Measurements from ENCODE around the gene SH3TC2.

Gene SH3TC2

DNA sequence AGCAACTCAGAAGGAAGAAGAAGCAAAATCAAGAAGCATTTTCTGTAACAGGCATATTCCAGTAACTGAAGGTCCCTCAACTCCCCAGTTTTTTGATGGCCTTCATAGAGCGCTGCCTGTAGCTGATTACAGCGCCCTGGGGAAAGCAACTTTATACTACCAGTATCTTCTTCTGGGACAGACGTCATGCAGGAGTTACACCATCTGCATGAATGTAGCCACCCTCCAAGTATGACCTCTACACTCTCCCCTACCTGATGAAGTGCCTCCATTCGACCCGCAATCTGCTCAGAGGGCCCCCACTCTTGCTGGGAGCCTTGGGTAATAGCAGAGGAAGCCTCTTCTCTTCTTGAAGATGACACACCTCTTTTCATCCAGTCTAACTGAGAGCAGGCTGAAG, 21.0 kb upstream of the SH3TC2 start:
- no peak for TF ChIP-seq TAF1 (IDR thresholded peaks at IDR 0.05; ENCODE audit: borderline replicate concordance, insufficient read depth, low read length)

DNA sequence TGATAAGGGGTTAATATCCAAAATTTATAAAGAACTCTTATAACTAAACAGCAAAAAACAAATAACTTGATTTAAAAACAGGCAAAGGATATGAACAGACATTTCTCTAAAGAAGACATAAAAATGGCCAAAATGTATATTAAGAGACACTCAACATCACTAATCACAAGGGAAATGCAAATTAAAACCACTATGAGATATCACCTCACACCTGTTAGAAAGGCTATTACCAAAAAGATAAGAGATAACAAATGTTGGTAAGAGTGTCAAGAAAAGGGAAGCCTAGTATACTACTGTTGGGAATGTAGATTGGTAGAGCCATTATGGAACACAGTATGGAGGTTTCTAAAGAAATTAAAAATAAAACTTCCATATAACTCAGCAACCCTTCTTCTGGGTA, 19.4 kb upstream of the SH3TC2 start:
- no peak for TF ChIP-seq SIN3A (IDR thresholded peaks at IDR 0.05; ENCODE audit: borderline replicate concordance, insufficient read depth, low read length)

DNA sequence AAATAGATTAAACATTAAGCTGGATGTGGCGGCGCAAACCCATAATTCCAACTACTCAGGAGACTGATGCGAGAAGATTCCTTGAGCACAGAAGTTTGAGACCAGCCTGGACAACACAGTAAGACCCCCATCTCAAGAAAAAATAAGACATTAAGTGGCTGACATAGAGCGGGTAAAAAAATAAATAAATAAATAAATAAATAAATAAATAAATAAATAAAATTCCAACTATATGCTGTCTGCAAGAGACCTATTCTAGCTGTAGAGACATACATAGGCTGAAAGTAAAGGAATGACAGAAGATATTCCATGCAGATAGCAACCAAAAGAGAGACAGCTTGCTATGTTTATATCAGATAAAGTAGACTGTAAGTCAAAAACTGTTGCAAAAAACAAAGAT, 17.4 kb upstream of the SH3TC2 start:
- no peak for TF ChIP-seq SIN3A (IDR thresholded peaks at IDR 0.05; ENCODE audit: borderline replicate concordance, insufficient read depth, low read length)
- no peak for TF ChIP-seq FOXP2 (optimal IDR thresholded peaks at IDR 0.05; ENCODE audit: borderline replicate concordance, extremely low read depth, extremely low read length, insufficient read depth)
- no peak for TF ChIP-seq POLR2AphosphoS5 (IDR thresholded peaks at IDR 0.05; ENCODE audit: low read depth, low read length)
- no peak for TF ChIP-seq TAF1 (IDR thresholded peaks at IDR 0.05; ENCODE audit: borderline replicate concordance, insufficient read depth, low read length)
- TF ChIP-seq, protein P1, sequence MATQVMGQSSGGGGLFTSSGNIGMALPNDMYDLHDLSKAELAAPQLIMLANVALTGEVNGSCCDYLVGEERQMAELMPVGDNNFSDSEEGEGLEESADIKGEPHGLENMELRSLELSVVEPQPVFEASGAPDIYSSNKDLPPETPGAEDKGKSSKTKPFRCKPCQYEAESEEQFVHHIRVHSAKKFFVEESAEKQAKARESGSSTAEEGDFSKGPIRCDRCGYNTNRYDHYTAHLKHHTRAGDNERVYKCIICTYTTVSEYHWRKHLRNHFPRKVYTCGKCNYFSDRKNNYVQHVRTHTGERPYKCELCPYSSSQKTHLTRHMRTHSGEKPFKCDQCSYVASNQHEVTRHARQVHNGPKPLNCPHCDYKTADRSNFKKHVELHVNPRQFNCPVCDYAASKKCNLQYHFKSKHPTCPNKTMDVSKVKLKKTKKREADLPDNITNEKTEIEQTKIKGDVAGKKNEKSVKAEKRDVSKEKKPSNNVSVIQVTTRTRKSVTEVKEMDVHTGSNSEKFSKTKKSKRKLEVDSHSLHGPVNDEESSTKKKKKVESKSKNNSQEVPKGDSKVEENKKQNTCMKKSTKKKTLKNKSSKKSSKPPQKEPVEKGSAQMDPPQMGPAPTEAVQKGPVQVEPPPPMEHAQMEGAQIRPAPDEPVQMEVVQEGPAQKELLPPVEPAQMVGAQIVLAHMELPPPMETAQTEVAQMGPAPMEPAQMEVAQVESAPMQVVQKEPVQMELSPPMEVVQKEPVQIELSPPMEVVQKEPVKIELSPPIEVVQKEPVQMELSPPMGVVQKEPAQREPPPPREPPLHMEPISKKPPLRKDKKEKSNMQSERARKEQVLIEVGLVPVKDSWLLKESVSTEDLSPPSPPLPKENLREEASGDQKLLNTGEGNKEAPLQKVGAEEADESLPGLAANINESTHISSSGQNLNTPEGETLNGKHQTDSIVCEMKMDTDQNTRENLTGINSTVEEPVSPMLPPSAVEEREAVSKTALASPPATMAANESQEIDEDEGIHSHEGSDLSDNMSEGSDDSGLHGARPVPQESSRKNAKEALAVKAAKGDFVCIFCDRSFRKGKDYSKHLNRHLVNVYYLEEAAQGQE (IDR thresholded peaks at IDR 0.05; ENCODE audit: insufficient read depth in 1 of 2, low read depth in 2 of 2, low read length in 2 of 2) = no peak

DNA sequence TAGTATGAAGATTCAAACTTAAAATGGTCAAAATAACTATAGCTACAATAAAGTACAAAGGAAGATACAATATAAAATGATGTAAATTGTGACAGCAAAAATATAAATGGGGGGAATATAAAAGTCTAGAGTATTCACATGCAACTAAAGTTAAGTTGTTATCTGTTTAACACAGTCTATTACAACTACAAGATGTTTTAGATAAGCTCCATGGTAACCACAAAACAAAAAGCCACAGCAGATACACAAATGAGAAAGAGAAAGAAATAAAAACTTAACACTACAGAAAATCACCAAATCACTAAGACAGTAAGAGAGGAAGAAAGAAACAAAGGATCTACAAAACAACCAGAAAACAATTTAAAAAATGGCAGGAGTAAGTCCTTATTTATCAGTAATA, 17.0 kb upstream of the SH3TC2 start:
- no peak for TF ChIP-seq TAF1 (IDR thresholded peaks at IDR 0.05; ENCODE audit: borderline replicate concordance, insufficient read depth, low read length)
- TF ChIP-seq, protein P1 (IDR thresholded peaks at IDR 0.05; ENCODE audit: insufficient read depth in 1 of 2, low read depth in 2 of 2, low read length in 2 of 2) = no peak
- no peak for TF ChIP-seq SIN3A (IDR thresholded peaks at IDR 0.05; ENCODE audit: borderline replicate concordance, insufficient read depth, low read length)
- no peak for TF ChIP-seq POLR2AphosphoS5 (IDR thresholded peaks at IDR 0.05; ENCODE audit: low read depth, low read length)
- TF ChIP-seq FOXP2 (optimal IDR thresholded peaks at IDR 0.05; ENCODE audit: borderline replicate concordance, extremely low read depth, extremely low read length, insufficient read depth) = no peak

DNA sequence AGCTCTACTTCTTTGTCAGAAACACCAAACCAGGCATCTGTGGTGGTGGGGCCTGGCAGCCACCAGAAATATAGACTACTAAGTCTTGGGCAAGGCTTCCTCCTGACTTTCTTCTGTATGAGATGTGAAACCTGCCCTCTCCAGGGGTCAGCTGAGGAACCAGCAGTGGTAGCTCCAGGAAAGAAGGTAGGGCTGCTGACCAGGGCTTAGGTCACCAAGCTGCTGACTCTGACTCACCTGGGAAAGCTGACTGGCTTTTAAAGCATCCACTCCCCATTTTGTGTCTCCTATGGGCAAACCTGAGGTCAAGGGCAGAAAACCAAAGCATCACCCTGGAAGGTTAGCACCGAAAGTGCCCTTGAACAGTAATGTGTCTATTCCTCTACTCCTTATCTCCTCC, 10.4 kb upstream of the SH3TC2 start:
- TF ChIP-seq SIN3A (IDR thresholded peaks at IDR 0.05; ENCODE audit: borderline replicate concordance, insufficient read depth, low read length) (no peak), FOXP2 (optimal IDR thresholded peaks at IDR 0.05; ENCODE audit: borderline replicate concordance, extremely low read depth, extremely low read length, insufficient read depth) (no peak), POLR2AphosphoS5 (IDR thresholded peaks at IDR 0.05; ENCODE audit: low read depth, low read length) (no peak), TAF1 (IDR thresholded peaks at IDR 0.05; ENCODE audit: borderline replicate concordance, insufficient read depth, low read length) (no peak)
- TF ChIP-seq, protein P1 (IDR thresholded peaks at IDR 0.05; ENCODE audit: insufficient read depth in 1 of 2, low read depth in 2 of 2, low read length in 2 of 2) = no peak

DNA sequence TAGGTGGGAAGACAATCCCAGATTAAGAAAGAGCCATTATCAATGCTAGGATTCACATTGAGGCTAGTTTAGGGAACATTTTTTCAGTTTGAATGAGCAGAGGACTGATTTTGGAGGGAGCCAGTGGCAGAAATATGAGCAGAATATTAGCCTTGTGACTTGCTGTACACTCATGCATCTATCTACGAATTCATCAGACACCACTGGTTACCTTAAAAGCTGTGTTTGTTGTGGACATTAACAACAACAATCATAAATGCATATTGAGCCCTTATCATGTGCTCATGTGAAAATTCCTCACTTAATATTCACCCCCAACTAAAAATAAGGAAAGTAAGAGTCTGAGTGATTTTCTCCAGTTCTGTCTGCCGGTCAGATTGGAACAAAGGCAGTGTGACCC, 9.9 kb upstream of the SH3TC2 start:
- TF ChIP-seq POLR2AphosphoS5 (IDR thresholded peaks at IDR 0.05; ENCODE audit: low read depth, low read length) (no peak), FOXP2 (optimal IDR thresholded peaks at IDR 0.05; ENCODE audit: borderline replicate concordance, extremely low read depth, extremely low read length, insufficient read depth) (no peak)

DNA sequence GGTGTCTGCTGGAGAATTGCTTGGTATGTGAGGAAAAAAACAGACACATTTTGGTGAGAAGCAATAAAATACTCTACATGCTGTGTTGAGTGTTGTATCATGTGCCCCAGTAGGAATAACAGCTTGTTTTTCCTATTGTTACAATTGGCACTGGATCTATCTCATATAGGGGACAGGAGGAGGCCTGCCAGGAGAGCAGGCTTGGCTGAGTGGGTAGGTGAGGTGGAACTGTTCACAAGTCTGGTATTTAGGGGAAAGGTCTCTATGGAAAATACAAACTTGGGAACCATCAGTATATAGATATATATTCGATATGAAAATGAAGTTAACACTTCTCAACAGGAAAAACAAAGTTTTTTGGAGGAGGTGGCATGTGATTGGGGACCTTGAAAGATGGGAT, 9.5 kb upstream of the SH3TC2 start:
- TF ChIP-seq FOXP2 (optimal IDR thresholded peaks at IDR 0.05; ENCODE audit: borderline replicate concordance, extremely low read depth, extremely low read length, insufficient read depth) = no peak
- TF ChIP-seq SIN3A (IDR thresholded peaks at IDR 0.05; ENCODE audit: borderline replicate concordance, insufficient read depth, low read length) = no peak
- no peak for TF ChIP-seq POLR2AphosphoS5 (IDR thresholded peaks at IDR 0.05; ENCODE audit: low read depth, low read length)
- TF ChIP-seq TAF1 (IDR thresholded peaks at IDR 0.05; ENCODE audit: borderline replicate concordance, insufficient read depth, low read length) = no peak
- TF ChIP-seq, protein P1 (IDR thresholded peaks at IDR 0.05; ENCODE audit: insufficient read depth in 1 of 2, low read depth in 2 of 2, low read length in 2 of 2) = no peak

All from PFSK-1 (cell line).